HepG2 (cell line): Measurements from ENCODE around the gene GYS1. TPM values are rescaled to one million over a fixed set of nuclear protein-coding genes. Genes with fewer than 3 reads are reported as not detected.

Source experiments
- ATAC-seq: fragments of 200-7000 bp; cut with Tn5 transposase; 3 replicates; pipeline ENCODE4 v1.9.1; 2020; ENCODE audit warnings: mild to moderate bottlenecking, moderate library complexity
- BruUV-seq: library from RNA; stranded (reverse); fragments of 400-500 nt; replicated peaks from 2 replicates; lab custom pipeline; 2021; lab: Mats Ljungman, UMichigan
- CTCF ChIA-PET: fragments of 300-600 bp; formaldehyde crosslinking; extraction: SDS; loops from one replicate; lab custom pipeline; 2021; ENCODE audit warnings: low total read pairs, inconsistent platforms, low intra/inter-chr PET ratio; lab: Yijun Ruan, JAX
- POLR2A ChIA-PET: fragments of 350-600 bp; sonication (Branson Sonifier 250); formaldehyde crosslinking; loops from one replicate; lab custom pipeline; 2020; ENCODE audit warnings: antibody characterized with exemption, inconsistent platforms; lab: Yijun Ruan, JAX
- DNase-seq: peaks from one replicate; pipeline ENCODE4 v3.0.0-alpha.2; 2015; ENCODE audit warnings: low spot score
- FAIRE-seq: peaks from 3 replicates; lab custom pipeline; 2011; peaks lifted over from hg19 to GRCh38; lab: Jason Lieb, UNC
- H2AFZ ChIP-seq: one replicate; pipeline ENCODE4 v1.6.1; 2011; ENCODE audit warnings: low read length, inconsistent platforms
- H3K27ac ChIP-seq: fragments of 300-600 bp; 3 replicates; pipeline ENCODE4 v1.8.0; 2011; ENCODE audit warnings: mixed run types, mild to moderate bottlenecking, mixed read lengths, low read length, inconsistent platforms; ENCODE audit not compliant: insufficient read depth; ENCODE audit errors: extremely low read length
- H3K27me3 ChIP-seq, 2 experiments: fragments of 200-600 bp in 1 of 2; 2 replicates in 1 of 2; 3 replicates in 1 of 2; pipeline versions ENCODE4 v1.6.0 to v1.8.0; 2011; ENCODE audit warnings: low read length in 2 of 2, mild to moderate bottlenecking in 2 of 2, moderate library complexity in 2 of 2, inconsistent platforms in 1 of 2; ENCODE audit not compliant: insufficient read depth in 2 of 2, control insufficient read depth in 1 of 2
- H3K36me3 ChIP-seq, 2 experiments: fragments of 200-600 bp in 1 of 2; replicated peaks in 1 of 2; 2 replicates in 1 of 2; 3 replicates in 1 of 2; pipeline versions ENCODE4 v1.5.1 to v1.8.0; 2011; ENCODE audit warnings: low read length in 2 of 2, inconsistent platforms in 1 of 2; ENCODE audit not compliant: insufficient read depth in 2 of 2, control insufficient read depth in 1 of 2
- H3K4me1 ChIP-seq: 2 replicates; pipeline ENCODE4 v1.5.1; 2012; ENCODE audit warnings: low read length, inconsistent platforms; ENCODE audit not compliant: insufficient read depth
- H3K4me2 ChIP-seq: 2 replicates; pipeline ENCODE4 v1.6.0; 2011; ENCODE audit warnings: low read depth, low read length, inconsistent platforms
- H3K4me3 ChIP-seq, 3 experiments: fragments of 200-600 bp in 1 of 3; sonication (generic), shearing (Covaris generic) in 1 of 3; replicated peaks in 1 of 3; 2 replicates each; pipeline ENCODE4 v1.5.1; 2011 to 2016; ENCODE audit warnings: low read length in 3 of 3, inconsistent platforms in 2 of 3, low read depth in 2 of 3, mild to moderate bottlenecking in 2 of 3, control low read depth in 1 of 3, mixed read lengths in 1 of 3; ENCODE audit not compliant: insufficient read depth in 1 of 3
- H3K79me2 ChIP-seq: one replicate; pipeline ENCODE4 v1.6.1; 2011; ENCODE audit warnings: low read length, inconsistent platforms; ENCODE audit not compliant: insufficient read depth
- H3K9ac ChIP-seq: 2 replicates; pipeline ENCODE4 v1.6.0; 2011; ENCODE audit warnings: mild to moderate bottlenecking, low read depth, low read length, inconsistent platforms; ENCODE audit not compliant: insufficient read depth
- H3K9me3 ChIP-seq: 2 replicates; pipeline ENCODE4 v1.5.1; 2012; ENCODE audit warnings: mild to moderate bottlenecking, low read length
- H4K20me1 ChIP-seq: 2 replicates; pipeline ENCODE4 v1.6.0; 2011; ENCODE audit warnings: inconsistent platforms, mild to moderate bottlenecking, low read length, moderate library complexity; ENCODE audit not compliant: insufficient read depth
- ERF ChIP-seq: IDR thresholded peaks from 2 replicates; pipeline ENCODE4 v1.6.1; 2018; ENCODE audit warnings: missing biosample characterization, missing genetic modification reagents
- NFATC3 ChIP-seq: sonication (generic); formaldehyde crosslinking; IDR thresholded peaks from 2 replicates; pipeline ENCODE4 v1.5.1; 2020; ENCODE audit warnings: mild to moderate bottlenecking, missing genetic modification reagents
- ZBTB7B ChIP-seq: sonication (generic); formaldehyde crosslinking; IDR thresholded peaks from 2 replicates; pipeline ENCODE4 v1.4.0; 2020; ENCODE audit warnings: missing genetic modification reagents
- WGBS: methylation state at CpG from one replicate; pipeline ENCODE4 v1.1.6; 2017; ENCODE audit warnings: low lambda C conversion rate; 5-methylcytosine and 5-hydroxymethylcytosine counted together
- in situ Hi-C: cut with HindIII; loops from 2 replicates; pipeline ENCODE4 v1.10.0; 2017; ENCODE audit warnings: low pct_unique_long_range_greater_than_20kb; ENCODE audit not compliant: extremely low pct_ligation_motif_present
- intact Hi-C: fragments of 100-400 bp; cut with micrococcal nuclease; formaldehyde crosslinking; loops from one replicate; pipeline ENCODE4 v1.10.0; 2022; ENCODE audit not compliant: unreplicated experiment
- polyA plus RNA-seq, 8 experiments: library from polyadenylated mRNA; depleted of rRNA in 3 of 8; stranded (reverse) in 7 of 8; unstranded in 1 of 8; fragments of >200 nt; fragmentation: Illumina TruSeq in 4 of 8; extraction: Trizol in 4 of 8; gene quantifications; 2 replicates each; pipeline versions ENCODE4 v1.2.1 to v1.2.3, GENCODE V29; 2011 to 2016; ENCODE audit warnings: low read depth in 4 of 8, missing spikeins in 1 of 8, mixed read lengths in 1 of 8; ENCODE audit not compliant: insufficient read depth in 1 of 8
- total RNA-seq, 5 experiments: library from RNA; depleted of rRNA; stranded (reverse); fragments of >200 nt; fragmentation: Illumina TruSeq; extraction: Trizol; gene quantifications; 2 replicates each; pipeline ENCODE4 v1.2.3, GENCODE V29; 2016; ENCODE audit warnings: low read depth in 1 of 5
- TF ChIP-seq, protein P1 (sequence below): sonication (generic); formaldehyde crosslinking; IDR thresholded peaks from 2 replicates; pipeline ENCODE4 v1.4.0; 2020; ENCODE audit warnings: missing genetic modification reagents, mild to moderate bottlenecking, borderline replicate concordance

GYS1 gene
- total and polyA plus RNA-seq, 2 of the 13 experiments (the other 11 are each of a cell fraction or from before 2014, with no cell fraction given), result 18.4 to 42.1 TPM

DNA sequence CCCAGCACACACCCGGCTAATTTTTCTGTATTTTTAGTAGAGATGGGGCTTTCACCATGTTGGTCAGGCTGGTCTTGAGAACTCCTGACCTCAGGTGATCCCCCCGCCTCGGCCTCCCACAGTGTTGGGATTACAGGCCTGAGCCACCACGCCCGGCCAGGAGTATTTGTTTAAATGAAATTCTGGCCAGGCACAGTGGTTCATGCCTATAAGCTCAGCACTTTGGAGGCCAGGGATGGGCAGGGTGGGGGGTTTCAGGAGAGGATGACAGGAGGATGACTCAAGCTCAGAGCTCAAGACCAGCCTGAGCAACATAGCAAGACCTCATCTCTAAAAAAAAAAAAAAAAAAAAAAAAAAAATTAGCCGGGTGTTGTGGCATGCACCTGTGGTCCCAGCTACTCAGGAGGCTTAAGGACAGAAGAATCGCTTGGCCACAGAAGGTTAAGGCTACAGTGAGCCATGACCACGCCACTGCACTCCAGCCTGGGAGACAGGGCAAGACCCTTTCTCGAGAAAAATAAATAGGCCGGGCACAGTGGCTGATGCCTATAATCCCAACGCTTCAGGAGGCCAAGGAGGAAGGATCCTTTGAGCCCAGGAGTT, 67.8 kb downstream of the GYS1 start:
- no peaks in the 10 kb centered on the region for H3K9me3 ChIP-seq
- TF ChIP-seq ERF (CRISPR knock-in tag), result no peak
- TF ChIP-seq, protein P1, sequence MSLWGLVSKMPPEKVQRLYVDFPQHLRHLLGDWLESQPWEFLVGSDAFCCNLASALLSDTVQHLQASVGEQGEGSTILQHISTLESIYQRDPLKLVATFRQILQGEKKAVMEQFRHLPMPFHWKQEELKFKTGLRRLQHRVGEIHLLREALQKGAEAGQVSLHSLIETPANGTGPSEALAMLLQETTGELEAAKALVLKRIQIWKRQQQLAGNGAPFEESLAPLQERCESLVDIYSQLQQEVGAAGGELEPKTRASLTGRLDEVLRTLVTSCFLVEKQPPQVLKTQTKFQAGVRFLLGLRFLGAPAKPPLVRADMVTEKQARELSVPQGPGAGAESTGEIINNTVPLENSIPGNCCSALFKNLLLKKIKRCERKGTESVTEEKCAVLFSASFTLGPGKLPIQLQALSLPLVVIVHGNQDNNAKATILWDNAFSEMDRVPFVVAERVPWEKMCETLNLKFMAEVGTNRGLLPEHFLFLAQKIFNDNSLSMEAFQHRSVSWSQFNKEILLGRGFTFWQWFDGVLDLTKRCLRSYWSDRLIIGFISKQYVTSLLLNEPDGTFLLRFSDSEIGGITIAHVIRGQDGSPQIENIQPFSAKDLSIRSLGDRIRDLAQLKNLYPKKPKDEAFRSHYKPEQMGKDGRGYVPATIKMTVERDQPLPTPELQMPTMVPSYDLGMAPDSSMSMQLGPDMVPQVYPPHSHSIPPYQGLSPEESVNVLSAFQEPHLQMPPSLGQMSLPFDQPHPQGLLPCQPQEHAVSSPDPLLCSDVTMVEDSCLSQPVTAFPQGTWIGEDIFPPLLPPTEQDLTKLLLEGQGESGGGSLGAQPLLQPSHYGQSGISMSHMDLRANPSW, result no peak
- no peak for TF ChIP-seq NFATC3
- TF ChIP-seq ZBTB7B (CRISPR knock-in tag), result no peak
- TF ChIP-seq, all 625 proteins: peak for 0
- no peaks in the 10 kb centered on the region for H3K27me3 ChIP-seq
- DNase-seq, result peak; percentile 28
- peaks cover 3 to 10% of the 10 kb centered on the region in 2 experiments; a peak in 4 of 5 replicates for H3K36me3 ChIP-seq
- no peaks in the 10 kb centered on the region for H3K4me1 ChIP-seq
- in situ Hi-C loops, result no loop called here
- no peak overlapping the region for H3K4me2 ChIP-seq
- no peak for ATAC-seq
- ChIA-PET CTCF (no interaction called here), POLR2A (interaction anchor here (1.1 to 1.5 kb wide), 2 partner anchors 25 to 29 kb away, joined by 3 read pairs; partner anchors contain the start of genes BAX and NUCB1)
- no peak overlapping the region for H3K27ac ChIP-seq
- no peak for FAIRE-seq
- H3K9ac ChIP-seq, result no peak overlapping the region
- H4K20me1 ChIP-seq, result no peaks in the 10 kb centered on the region
- H3K4me3 ChIP-seq, result no peak overlapping the region
- no peak overlapping the region for H2AFZ ChIP-seq
- 59% methylated on average over 10 of the region's 11 CpGs for WGBS
- intact Hi-C loops, result no loop called here
- no TSS peak for BruUV-seq
- no peaks in the 10 kb centered on the region for H3K79me2 ChIP-seq
